Measurements from ENCODE around the gene NCF2.

DNA sequence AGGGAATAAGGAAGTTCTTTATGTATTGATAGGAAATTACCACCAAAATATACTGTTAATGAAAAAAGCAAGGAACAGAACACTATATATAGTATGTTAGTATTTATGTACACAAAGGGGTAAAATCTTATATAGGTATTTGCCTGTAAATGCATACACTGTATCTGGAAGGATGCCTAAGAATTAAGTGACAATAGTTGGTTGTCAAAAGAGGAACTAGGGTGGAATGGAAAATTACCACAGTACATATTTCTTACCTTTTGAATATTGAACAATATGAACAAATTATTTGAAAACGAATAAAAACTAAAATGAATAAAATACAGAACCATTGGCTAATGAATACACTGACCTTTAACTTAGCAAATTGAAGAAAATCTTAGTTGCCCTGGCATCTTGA is 31.8 kb upstream of the NCF2 start:
- TF ChIP-seq, protein P1, sequence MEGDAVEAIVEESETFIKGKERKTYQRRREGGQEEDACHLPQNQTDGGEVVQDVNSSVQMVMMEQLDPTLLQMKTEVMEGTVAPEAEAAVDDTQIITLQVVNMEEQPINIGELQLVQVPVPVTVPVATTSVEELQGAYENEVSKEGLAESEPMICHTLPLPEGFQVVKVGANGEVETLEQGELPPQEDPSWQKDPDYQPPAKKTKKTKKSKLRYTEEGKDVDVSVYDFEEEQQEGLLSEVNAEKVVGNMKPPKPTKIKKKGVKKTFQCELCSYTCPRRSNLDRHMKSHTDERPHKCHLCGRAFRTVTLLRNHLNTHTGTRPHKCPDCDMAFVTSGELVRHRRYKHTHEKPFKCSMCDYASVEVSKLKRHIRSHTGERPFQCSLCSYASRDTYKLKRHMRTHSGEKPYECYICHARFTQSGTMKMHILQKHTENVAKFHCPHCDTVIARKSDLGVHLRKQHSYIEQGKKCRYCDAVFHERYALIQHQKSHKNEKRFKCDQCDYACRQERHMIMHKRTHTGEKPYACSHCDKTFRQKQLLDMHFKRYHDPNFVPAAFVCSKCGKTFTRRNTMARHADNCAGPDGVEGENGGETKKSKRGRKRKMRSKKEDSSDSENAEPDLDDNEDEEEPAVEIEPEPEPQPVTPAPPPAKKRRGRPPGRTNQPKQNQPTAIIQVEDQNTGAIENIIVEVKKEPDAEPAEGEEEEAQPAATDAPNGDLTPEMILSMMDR (IDR thresholded peaks at IDR 0.05; ENCODE audit: insufficient read depth, low read length), result no peak
- TF ChIP-seq POLR2AphosphoS5 (IDR thresholded peaks at IDR 0.05; ENCODE audit: low read depth) (no peak), GABPA (IDR thresholded peaks at IDR 0.05; ENCODE audit: low read depth) (no peak), SPI1 (IDR thresholded peaks at IDR 0.05; ENCODE audit: borderline replicate concordance, low read depth) (peak; percentile 77)
- TF ChIP-seq, protein P2, sequence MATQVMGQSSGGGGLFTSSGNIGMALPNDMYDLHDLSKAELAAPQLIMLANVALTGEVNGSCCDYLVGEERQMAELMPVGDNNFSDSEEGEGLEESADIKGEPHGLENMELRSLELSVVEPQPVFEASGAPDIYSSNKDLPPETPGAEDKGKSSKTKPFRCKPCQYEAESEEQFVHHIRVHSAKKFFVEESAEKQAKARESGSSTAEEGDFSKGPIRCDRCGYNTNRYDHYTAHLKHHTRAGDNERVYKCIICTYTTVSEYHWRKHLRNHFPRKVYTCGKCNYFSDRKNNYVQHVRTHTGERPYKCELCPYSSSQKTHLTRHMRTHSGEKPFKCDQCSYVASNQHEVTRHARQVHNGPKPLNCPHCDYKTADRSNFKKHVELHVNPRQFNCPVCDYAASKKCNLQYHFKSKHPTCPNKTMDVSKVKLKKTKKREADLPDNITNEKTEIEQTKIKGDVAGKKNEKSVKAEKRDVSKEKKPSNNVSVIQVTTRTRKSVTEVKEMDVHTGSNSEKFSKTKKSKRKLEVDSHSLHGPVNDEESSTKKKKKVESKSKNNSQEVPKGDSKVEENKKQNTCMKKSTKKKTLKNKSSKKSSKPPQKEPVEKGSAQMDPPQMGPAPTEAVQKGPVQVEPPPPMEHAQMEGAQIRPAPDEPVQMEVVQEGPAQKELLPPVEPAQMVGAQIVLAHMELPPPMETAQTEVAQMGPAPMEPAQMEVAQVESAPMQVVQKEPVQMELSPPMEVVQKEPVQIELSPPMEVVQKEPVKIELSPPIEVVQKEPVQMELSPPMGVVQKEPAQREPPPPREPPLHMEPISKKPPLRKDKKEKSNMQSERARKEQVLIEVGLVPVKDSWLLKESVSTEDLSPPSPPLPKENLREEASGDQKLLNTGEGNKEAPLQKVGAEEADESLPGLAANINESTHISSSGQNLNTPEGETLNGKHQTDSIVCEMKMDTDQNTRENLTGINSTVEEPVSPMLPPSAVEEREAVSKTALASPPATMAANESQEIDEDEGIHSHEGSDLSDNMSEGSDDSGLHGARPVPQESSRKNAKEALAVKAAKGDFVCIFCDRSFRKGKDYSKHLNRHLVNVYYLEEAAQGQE (IDR thresholded peaks at IDR 0.05; ENCODE audit: insufficient replicate concordance, low read depth), result no peak
